ENCODE results near the gene REEP1.

DNA sequence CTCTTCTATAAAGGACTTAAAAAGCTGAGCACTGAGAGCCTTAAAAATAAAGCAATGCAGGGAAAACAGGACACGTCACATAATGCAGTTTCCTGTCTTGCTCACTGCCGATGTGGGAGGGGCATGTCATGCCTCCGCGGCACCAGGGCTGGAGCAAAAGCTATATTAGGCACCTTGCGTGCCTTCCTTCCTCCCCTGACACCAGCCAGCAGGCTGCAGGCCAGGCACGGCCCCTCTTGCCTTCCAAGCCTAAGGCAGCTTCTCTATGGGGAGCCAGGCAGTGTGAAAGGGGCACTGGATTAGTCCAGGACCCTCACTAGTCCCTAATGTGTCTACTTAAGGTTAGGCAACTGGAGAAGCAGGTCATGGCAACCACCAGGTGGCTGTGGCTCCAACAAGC, 111.8 kb downstream of the REEP1 start:
- TF ChIP-seq POLR2A (IDR thresholded peaks at IDR 0.05; ENCODE audit: low read length) (no peak), GATA1 (IDR thresholded peaks at IDR 0.05; ENCODE audit: low read depth, low read length) (no peak)
